PFSK-1 (cell line): ENCODE measurements around the gene DLD.

ENCODE experiments used
- FOXP2 ChIP-seq: optimal IDR thresholded peaks from 2 replicates; pipeline ENCODE3; 2011; ENCODE audit warnings: borderline replicate concordance, control low read depth, inconsistent platforms; ENCODE audit not compliant: insufficient read depth; ENCODE audit errors: extremely low read length, extremely low read depth
- POLR2AphosphoS5 ChIP-seq: IDR thresholded peaks from 2 replicates; pipeline ENCODE4 v1.6.1; 2012; ENCODE audit warnings: low read depth, mild to moderate bottlenecking, control low read depth, low read length, moderate library complexity
- REST ChIP-seq, 2 experiments: IDR thresholded peaks; 2 replicates each; pipeline versions ENCODE4 v1.6.1 to v1.8.0; 2011 to 2012; ENCODE audit warnings: low read depth in 2 of 2, low read length in 2 of 2, control low read depth in 1 of 2, inconsistent platforms in 1 of 2, mild to moderate bottlenecking in 1 of 2, moderate library complexity in 1 of 2; ENCODE audit not compliant: insufficient read depth in 1 of 2
- SIN3A ChIP-seq: IDR thresholded peaks from 2 replicates; pipeline ENCODE4 v1.6.1; 2012; ENCODE audit warnings: mild to moderate bottlenecking, low read length, moderate library complexity, borderline replicate concordance; ENCODE audit not compliant: insufficient read depth
- TAF1 ChIP-seq: IDR thresholded peaks from 2 replicates; pipeline ENCODE4 v1.6.1; 2012; ENCODE audit warnings: low read length, control low read depth, borderline replicate concordance; ENCODE audit not compliant: insufficient read depth

GRCh38 chr7:107917763-107918651, 27.0 kb downstream of the DLD start:
- TF ChIP-seq POLR2AphosphoS5 (no peak), TAF1 (no peak), REST (IDR thresholded peaks at IDR 0.05; ENCODE audit: insufficient read depth in 1 of 2, low read depth in 2 of 2, low read length in 2 of 2) (no peak), SIN3A (no peak), FOXP2 (no peak)
